Endodermal cell (in vitro differentiated cells): Measurements from ENCODE around the gene HARS2. TPM values are rescaled to one million over a fixed set of nuclear protein-coding genes. Genes with fewer than 3 reads are reported as not detected.
A peak's percentile ranks its signal among the peaks of the same experiment; 100 is the strongest.

ENCODE experiments used
- DNase-seq: peaks from one replicate; pipeline ENCODE4 v3.0.0-alpha.2; 2017
- H3K27ac ChIP-seq: 2 replicates; pipeline ENCODE4 v1.5.1; 2013; ENCODE audit warnings: mild to moderate bottlenecking, low read depth, low read length, moderate library complexity
- H3K27me3 ChIP-seq: 2 replicates; pipeline ENCODE4 v1.6.1; 2013; ENCODE audit warnings: mild to moderate bottlenecking, low read length, moderate library complexity; ENCODE audit not compliant: insufficient read depth, control insufficient read depth, poor library complexity, severe bottlenecking
- H3K36me3 ChIP-seq: 2 replicates; pipeline ENCODE4 v1.7.0; 2013; ENCODE audit warnings: mild to moderate bottlenecking, low read length, moderate library complexity; ENCODE audit not compliant: control insufficient read depth, insufficient read depth
- H3K4me1 ChIP-seq: one replicate; pipeline ENCODE4 v1.7.0; 2013; ENCODE audit warnings: low read length; ENCODE audit not compliant: control insufficient read depth, insufficient read depth
- H3K4me3 ChIP-seq: 2 replicates; pipeline ENCODE4 v1.5.1; 2013; ENCODE audit warnings: mild to moderate bottlenecking, low read length, moderate library complexity
- H3K9ac ChIP-seq: 2 replicates; pipeline ENCODE4 v1.6.1; 2013; ENCODE audit warnings: mild to moderate bottlenecking, low read length, moderate library complexity; ENCODE audit not compliant: poor library complexity, severe bottlenecking; ENCODE audit errors: extremely low read depth
- H3K9me3 ChIP-seq: 2 replicates; pipeline ENCODE4 v1.6.1; 2013; ENCODE audit warnings: mild to moderate bottlenecking, low read length, moderate library complexity; ENCODE audit not compliant: control insufficient read depth
- H3K27ac Mint-ChIP-seq: 2 replicates; pipeline ENCODE4 v1.8.0; 2020; ENCODE audit warnings: mixed read lengths
- H3K27me3 Mint-ChIP-seq: 2 replicates; pipeline ENCODE4 v1.8.0; 2021; ENCODE audit warnings: mild to moderate bottlenecking, mixed read lengths; ENCODE audit not compliant: insufficient read depth
- H3K36me3 Mint-ChIP-seq: 2 replicates; pipeline ENCODE4 v1.8.0; 2020; ENCODE audit warnings: low read depth, mixed read lengths
- H3K4me1 Mint-ChIP-seq: 2 replicates; pipeline ENCODE4 v1.8.0; 2020; ENCODE audit warnings: mixed read lengths
- H3K4me3 Mint-ChIP-seq: 2 replicates; pipeline ENCODE4 v1.8.0; 2020; ENCODE audit warnings: mild to moderate bottlenecking, moderate library complexity, mixed read lengths
- H3K9me3 Mint-ChIP-seq: 2 replicates; pipeline ENCODE4 v1.8.0; 2020; ENCODE audit warnings: mild to moderate bottlenecking, mixed read lengths
- CTCF ChIP-seq: fragments of 200-600 bp; sonication (generic); conservative IDR thresholded peaks from 2 replicates; pipeline ENCODE4 v1.5.0; 2021; ENCODE audit warnings: antibody characterized with exemption, mild to moderate bottlenecking
- WGBS, 2 experiments: methylation state at CpG; one replicate each; pipeline versions ENCODE4 v1.1.5 to v1.1.7; 2013; ENCODE audit warnings: missing lambda C conversion rate in 2 of 2, mixed read lengths in 1 of 2; ENCODE audit not compliant: insufficient coverage in 1 of 2, insufficient read length in 1 of 2; 5-methylcytosine and 5-hydroxymethylcytosine counted together
- total RNA-seq, 2 donors: library from RNA; stranded (reverse); fragmentation: NEBNext Ultra II Directional in 1 of 2; extraction: Animal tissue kit (Norgen Biotek cat#: 25700) in 1 of 2; gene quantifications; 2 replicates in 1 of 2; 3 replicates in 1 of 2; pipeline ENCODE4 v1.2.1, GENCODE V29; 2021

Gene HARS2
- total RNA-seq, 2 donors from 2014 or later = 30.9 to 35.5 TPM

- no peaks in the 10 kb centered on the region for H3K9me3 Mint-ChIP-seq
- H3K4me1 ChIP-seq = no peaks in the 10 kb centered on the region
- H3K9ac ChIP-seq = no peak overlapping the region
- no peaks in the 10 kb centered on the region for H3K27me3 Mint-ChIP-seq
- no peaks in the 10 kb centered on the region for H3K27me3 ChIP-seq
- peaks cover 66% of the 10 kb centered on the region for H3K36me3 ChIP-seq
- no peak overlapping the region for H3K27ac ChIP-seq
- WGBS, 2 experiments = 96 to 97% methylated on average over 51 to 70 of the region's 70 CpGs
- H3K4me3 Mint-ChIP-seq = no peak overlapping the region
- H3K4me1 Mint-ChIP-seq = peaks cover 2% of the 10 kb centered on the region
- H3K36me3 Mint-ChIP-seq = peaks cover 73% of the 10 kb centered on the region
- no peaks in the 10 kb centered on the region for H3K9me3 ChIP-seq
- no peak overlapping the region for H3K27ac Mint-ChIP-seq
- DNase-seq = peak; percentile 81
- TF ChIP-seq CTCF = no peak
- no peak overlapping the region for H3K4me3 ChIP-seq
Measured at GRCh38 chr5:140672455-140673186, 18.6 kb upstream of the HARS2 start.

GRCh38 chr5:140673187-140673976 is 17.9 kb upstream of the HARS2 start, which contains the start of gene DND1:
Gene DND1 (minus strand): TSS chr5:140673576. CDS start chr5:140673542, 34 bp downstream.
- H3K36me3 ChIP-seq = peaks cover 66% of the 10 kb centered on the region
- peak; percentile 61 for DNase-seq
- peaks cover 71% of the 10 kb centered on the region for H3K36me3 Mint-ChIP-seq

GRCh38 chr5:140674211-140674610 is 17.0 kb upstream of the HARS2 start:
- Histone ChIP-seq H3K9ac (no peak overlapping the region), H3K4me3 (no peak overlapping the region), H3K9me3 (no peaks in the 10 kb centered on the region), H3K27me3 (no peaks in the 10 kb centered on the region), H3K4me1 (no peaks in the 10 kb centered on the region), H3K27ac (no peak overlapping the region), H3K36me3 (peaks cover 64% of the 10 kb centered on the region)
- Mint-ChIP-seq H3K4me1 (peaks cover 2% of the 10 kb centered on the region), H3K27me3 (no peaks in the 10 kb centered on the region), H3K9me3 (no peaks in the 10 kb centered on the region), H3K36me3 (peaks cover 69% of the 10 kb centered on the region), H3K4me3 (no peak overlapping the region), H3K27ac (peak overlapping the region; percentile 29)
- TF ChIP-seq CTCF = no peak
- WGBS, 2 experiments = 80 to 100% methylated on average over 1 to 2 of the region's 2 CpGs
- DNase-seq = no peak

More at GRCh38 chr5:140673187-140673976, 17.9 kb upstream of the HARS2 start, which contains the start of gene DND1:
- Histone ChIP-seq H3K9me3 (no peaks in the 10 kb centered on the region), H3K9ac (no peak within 1 kb of the TSS), H3K4me3 (no peak within 1 kb of the TSS), H3K27me3 (no peaks in the 10 kb centered on the region), H3K27ac (no peak within 1 kb of the TSS), H3K4me1 (no peaks in the 10 kb centered on the region)
- H3K27me3 Mint-ChIP-seq = no peaks in the 10 kb centered on the region
- H3K27ac Mint-ChIP-seq = peak within 1 kb of the TSS; percentile 29
- no peaks in the 10 kb centered on the region for H3K9me3 Mint-ChIP-seq
- 95 to 98% methylated on average over 27 to 45 of the region's 45 CpGs for WGBS, 2 experiments
- H3K4me1 Mint-ChIP-seq = peaks cover 2% of the 10 kb centered on the region
- no peak for TF ChIP-seq CTCF
- no peak within 1 kb of the TSS for H3K4me3 Mint-ChIP-seq
